GM21619 (cell line): ENCODE results near the gene COL11A2.
A peak's percentile ranks its signal among the peaks of the same experiment; 100 is the strongest.

Experiments used
- ATAC-seq: cut with Tn5 transposase; IDR thresholded peaks from one replicate; pipeline ENCODE4 v1.9.1; 2021; ENCODE audit not compliant: unreplicated experiment

Gene COL11A2

GRCh38 chr6:33206864-33207551 lies 14.7 kb upstream of the COL11A2 start:
- no peak for ATAC-seq

- no peak for ATAC-seq
Observed at GRCh38 chr6:33206027-33206863, 14.0 kb upstream of the COL11A2 start.

GRCh38 chr6:33205191-33206026 lies 13.1 kb upstream of the COL11A2 start:
- no peak for ATAC-seq

- ATAC-seq = peak; percentile 36
Observed at GRCh38 chr6:33204415-33205190, 12.3 kb upstream of the COL11A2 start, which contains the start of gene HSD17B8. HSD17B8 (plus strand) TSS chr6:33204655; CDS start chr6:33204669, 14 bp downstream.

GRCh38 chr6:33204165-33204414 lies 11.8 kb upstream of the COL11A2 start:
- ATAC-seq = no peak

- no peak for ATAC-seq
Observed at GRCh38 chr6:33203443-33204164, 11.3 kb upstream of the COL11A2 start.

GRCh38 chr6:33202799-33203198 lies 10.5 kb upstream of the COL11A2 start:
- no peak for ATAC-seq

- ATAC-seq = no peak
Observed at GRCh38 chr6:33201935-33202334, 9.7 kb upstream of the COL11A2 start.

- ATAC-seq = no peak
Observed at GRCh38 chr6:33201147-33201545, 8.9 kb upstream of the COL11A2 start.

- ATAC-seq = peak; percentile 41
Observed at GRCh38 chr6:33200219-33201146, 8.2 kb upstream of the COL11A2 start, which contains the start of the genes RXRB and SLC39A7. RXRB (minus strand) TSS chr6:33200665; CDS start chr6:33200476, 189 bp downstream. SLC39A7 (plus strand) TSS chr6:33200867; CDS start chr6:33201246, 379 bp downstream.

- peak; percentile 20 for ATAC-seq
Observed at GRCh38 chr6:33199687-33200218, 7.5 kb upstream of the COL11A2 start.

GRCh38 chr6:33198853-33199436 lies 6.7 kb upstream of the COL11A2 start:
- no peak for ATAC-seq

- no peak for ATAC-seq
Observed at GRCh38 chr6:33198159-33198852, 6.0 kb upstream of the COL11A2 start.

- no peak for ATAC-seq
Observed at GRCh38 chr6:33197431-33198048, 5.3 kb upstream of the COL11A2 start.

- ATAC-seq = no peak
Observed at GRCh38 chr6:33195304-33196165, 3.3 kb upstream of the COL11A2 start.

- ATAC-seq = no peak
Observed at GRCh38 chr6:33194431-33194979, 2.2 kb upstream of the COL11A2 start.
